ENCODE data around the gene PIEZO2.

DNA sequence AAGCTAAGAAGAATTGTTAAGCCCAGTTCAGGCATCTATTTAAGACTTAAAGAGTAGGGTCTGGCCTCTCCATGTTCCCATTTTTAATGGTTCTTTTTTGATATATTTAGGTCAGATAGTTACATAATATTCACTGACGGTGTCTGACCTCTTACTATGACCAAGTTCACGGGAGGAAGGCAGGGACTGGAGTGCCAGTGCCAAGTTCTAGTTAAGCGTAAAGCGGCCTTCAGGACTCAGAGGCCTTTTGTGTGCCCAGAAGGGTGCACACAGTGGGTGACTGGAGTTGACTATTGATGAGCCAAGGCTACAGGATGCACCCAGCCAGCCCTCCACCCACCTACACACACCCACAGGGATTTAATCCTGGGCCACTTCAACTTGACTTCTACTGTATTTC, 290.9 kb downstream of the PIEZO2 start:
- TF ChIP-seq, protein P1, sequence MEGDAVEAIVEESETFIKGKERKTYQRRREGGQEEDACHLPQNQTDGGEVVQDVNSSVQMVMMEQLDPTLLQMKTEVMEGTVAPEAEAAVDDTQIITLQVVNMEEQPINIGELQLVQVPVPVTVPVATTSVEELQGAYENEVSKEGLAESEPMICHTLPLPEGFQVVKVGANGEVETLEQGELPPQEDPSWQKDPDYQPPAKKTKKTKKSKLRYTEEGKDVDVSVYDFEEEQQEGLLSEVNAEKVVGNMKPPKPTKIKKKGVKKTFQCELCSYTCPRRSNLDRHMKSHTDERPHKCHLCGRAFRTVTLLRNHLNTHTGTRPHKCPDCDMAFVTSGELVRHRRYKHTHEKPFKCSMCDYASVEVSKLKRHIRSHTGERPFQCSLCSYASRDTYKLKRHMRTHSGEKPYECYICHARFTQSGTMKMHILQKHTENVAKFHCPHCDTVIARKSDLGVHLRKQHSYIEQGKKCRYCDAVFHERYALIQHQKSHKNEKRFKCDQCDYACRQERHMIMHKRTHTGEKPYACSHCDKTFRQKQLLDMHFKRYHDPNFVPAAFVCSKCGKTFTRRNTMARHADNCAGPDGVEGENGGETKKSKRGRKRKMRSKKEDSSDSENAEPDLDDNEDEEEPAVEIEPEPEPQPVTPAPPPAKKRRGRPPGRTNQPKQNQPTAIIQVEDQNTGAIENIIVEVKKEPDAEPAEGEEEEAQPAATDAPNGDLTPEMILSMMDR (IDR thresholded peaks at IDR 0.05) = no peak
- TF ChIP-seq POLR2AphosphoS5 (IDR thresholded peaks at IDR 0.05) (no peak), POLR2A (IDR thresholded peaks at IDR 0.05) (no peak), EP300 (IDR thresholded peaks at IDR 0.05) (no peak)
